Left lung (tissue), 10 donors: Measurements from ENCODE around the gene IARS2. TPM values are rescaled to one million over a fixed set of nuclear protein-coding genes. Genes with fewer than 3 reads are reported as not detected.
"Not testable (repeated sequence)": the region's sequence is repeated elsewhere in the genome, so short reads cannot be mapped to it uniquely, and the experiment has no call there.

Source experiments
- ATAC-seq: fragments of 200-7000 bp; cut with Tn5 transposase; one replicate; pipeline ENCODE4 v1.9.1; 2020; ENCODE audit warnings: moderate library complexity
- DNase-seq, 4 donors: peaks; one replicate each; pipeline ENCODE4 v3.0.0-alpha.2; 2013 to 2020
- H3K27ac ChIP-seq, 2 donors: fragments of 200-600 bp; sonication (generic) in 1 of 2; one replicate each; pipeline versions ENCODE4 v1.5.0 to v1.8.0; 2020 to 2021
- H3K27me3 ChIP-seq, 2 donors: fragments of 200-600 bp; sonication (generic) in 1 of 2; one replicate each; pipeline versions ENCODE4 v1.5.0 to v1.8.0; 2020 to 2021
- H3K36me3 ChIP-seq, 2 donors: fragments of 200-600 bp; sonication (generic) in 1 of 2; one replicate each; pipeline versions ENCODE4 v1.5.0 to v1.8.0; 2020 to 2021
- H3K4me1 ChIP-seq, 2 donors: fragments of 200-600 bp; one replicate each; pipeline ENCODE4 v1.8.0; 2021
- H3K4me3 ChIP-seq, 2 donors: fragments of 200-600 bp; sonication (generic) in 1 of 2; one replicate each; pipeline versions ENCODE4 v1.5.0 to v1.8.0; 2020 to 2021; ENCODE audit warnings: mild to moderate bottlenecking in 1 of 2
- H3K9me3 ChIP-seq, 2 donors: fragments of 200-600 bp; sonication (generic) in 1 of 2; one replicate each; pipeline versions ENCODE4 v1.5.0 to v1.8.0; 2020 to 2021
- intact Hi-C, 2 donors: fragments of 100-400 bp; cut with DNase I; formaldehyde crosslinking; loops; one replicate each; pipeline versions ENCODE4 v1.11.2 to v1.14.2; 2022
- polyA plus RNA-seq, 6 donors: library from polyadenylated mRNA; unstranded; fragments of 120-200 nt; gene quantifications; one replicate each; pipeline ENCODE4 v1.2.1, GENCODE V29; 2013; ENCODE audit not compliant: insufficient read length in 6 of 6
- total RNA-seq, 2 donors: library from RNA; stranded (reverse); fragmentation: NEBNext Ultra II Directional; extraction: Animal tissue kit (Norgen Biotek cat#: 25700); gene quantifications; one replicate each; pipeline ENCODE4 v1.2.1, GENCODE V29; 2021
- TF ChIP-seq, protein P1 (sequence below), 2 donors: fragments of 200-600 bp; sonication (generic) in 1 of 2; IDR thresholded peaks; one replicate each; pipeline versions ENCODE4 v1.5.0 to v1.8.0; 2021; ENCODE audit warnings: antibody characterized with exemption in 2 of 2
- donor health status: DM: no; HTN: yes; CAD: no.
- donor health status: DM: no; HTN: no; CAD: no.

The IARS2 gene
- total and polyA plus RNA-seq, 8 donors: 60.3 to 86.3 (median 72.9) TPM

DNA sequence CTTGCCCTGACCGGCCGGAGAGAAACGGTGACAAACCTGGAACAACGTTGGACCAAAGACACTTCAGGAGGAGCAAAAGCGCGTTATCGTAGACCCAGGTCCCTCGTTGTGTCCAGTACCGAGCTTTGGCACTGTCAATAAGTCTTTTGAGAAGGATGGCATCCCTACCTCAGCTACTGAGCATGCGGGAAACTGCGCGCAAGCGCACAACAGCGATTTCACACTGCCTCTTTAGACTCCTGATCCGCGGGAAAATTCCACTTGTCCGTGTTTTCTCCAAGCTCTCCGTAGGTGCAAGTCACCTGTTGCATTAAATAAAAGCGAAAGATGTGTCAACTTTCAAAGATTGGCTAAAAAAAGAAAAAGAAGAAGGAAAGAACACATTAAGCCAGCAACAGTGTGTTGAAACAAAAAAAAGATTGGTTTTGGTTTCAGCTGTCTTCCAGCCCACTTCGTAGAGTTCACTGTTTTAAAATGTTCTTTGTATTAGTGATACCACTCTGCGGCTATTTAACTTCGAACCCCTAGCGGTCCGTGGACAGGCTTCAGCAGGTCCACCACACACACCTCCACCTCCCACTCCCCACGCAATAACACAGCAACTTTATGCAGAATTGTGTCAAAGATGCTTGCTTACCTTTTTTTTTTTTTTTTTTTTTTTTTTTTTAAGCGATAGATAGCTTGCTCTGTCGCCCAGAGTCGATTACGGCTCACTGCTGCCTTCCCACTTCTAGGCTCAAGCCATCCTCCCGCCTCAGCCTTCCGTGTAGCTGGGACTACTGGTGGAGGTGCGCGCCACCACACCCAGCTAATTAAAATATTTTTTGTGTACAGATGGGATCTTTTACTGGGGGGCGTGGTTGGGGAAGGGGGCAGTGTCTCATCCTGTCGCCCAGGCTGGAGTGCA lies 4.0 kb upstream of the IARS2 start, which contains the start of gene BPNT1:
Gene BPNT1 (minus strand): TSS at position 139 of the 907 bp plus-strand sequence. CDS start 9,942 bp downstream, outside the sequence.
- Histone ChIP-seq H3K4me1 (peaks cover 2 to 35% of the 10 kb centered on the region in 2 donors), H3K27ac (peak within 1 kb of the TSS; percentile 49 to 83), H3K9me3 (no peaks in the 10 kb centered on the region), H3K27me3 (no peaks in the 10 kb centered on the region), H3K4me3 (peak within 1 kb of the TSS; percentile 38 to 60), H3K36me3 (no peaks in the 10 kb centered on the region)
- ATAC-seq: peak; percentile 88
- intact Hi-C loops: no loop called here
- DNase-seq: peak; percentile 88 to 96 (median 96)
- TF ChIP-seq, protein P1, sequence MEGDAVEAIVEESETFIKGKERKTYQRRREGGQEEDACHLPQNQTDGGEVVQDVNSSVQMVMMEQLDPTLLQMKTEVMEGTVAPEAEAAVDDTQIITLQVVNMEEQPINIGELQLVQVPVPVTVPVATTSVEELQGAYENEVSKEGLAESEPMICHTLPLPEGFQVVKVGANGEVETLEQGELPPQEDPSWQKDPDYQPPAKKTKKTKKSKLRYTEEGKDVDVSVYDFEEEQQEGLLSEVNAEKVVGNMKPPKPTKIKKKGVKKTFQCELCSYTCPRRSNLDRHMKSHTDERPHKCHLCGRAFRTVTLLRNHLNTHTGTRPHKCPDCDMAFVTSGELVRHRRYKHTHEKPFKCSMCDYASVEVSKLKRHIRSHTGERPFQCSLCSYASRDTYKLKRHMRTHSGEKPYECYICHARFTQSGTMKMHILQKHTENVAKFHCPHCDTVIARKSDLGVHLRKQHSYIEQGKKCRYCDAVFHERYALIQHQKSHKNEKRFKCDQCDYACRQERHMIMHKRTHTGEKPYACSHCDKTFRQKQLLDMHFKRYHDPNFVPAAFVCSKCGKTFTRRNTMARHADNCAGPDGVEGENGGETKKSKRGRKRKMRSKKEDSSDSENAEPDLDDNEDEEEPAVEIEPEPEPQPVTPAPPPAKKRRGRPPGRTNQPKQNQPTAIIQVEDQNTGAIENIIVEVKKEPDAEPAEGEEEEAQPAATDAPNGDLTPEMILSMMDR (IDR thresholded peaks at IDR 0.05): no peak

DNA sequence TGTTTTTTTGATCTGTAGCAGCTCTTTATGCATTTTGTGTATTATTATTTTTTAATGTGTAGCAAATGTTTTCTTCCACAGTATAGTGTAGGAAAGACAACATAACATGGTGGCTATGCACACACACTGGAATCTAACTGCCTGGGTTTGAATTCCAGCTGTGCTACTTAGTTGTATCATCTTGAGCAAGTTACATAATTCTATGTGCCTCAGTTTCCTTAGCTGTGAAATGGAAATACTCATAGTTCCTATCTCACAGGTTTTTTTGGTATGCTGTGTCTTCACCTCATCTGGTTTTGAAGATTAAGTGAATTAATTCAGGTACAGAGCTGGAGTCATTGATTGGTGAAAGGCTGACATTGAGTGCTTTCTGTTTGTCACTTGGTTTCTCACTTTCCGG lies 1.2 kb upstream of the IARS2 start:
- H3K9me3 ChIP-seq: no peaks in the 10 kb centered on the region
- H3K4me1 ChIP-seq: peaks cover 9 to 47% of the 10 kb centered on the region in 2 donors
- H3K36me3 ChIP-seq: peaks cover 0 to 15% of the 10 kb centered on the region in 2 donors
- ATAC-seq: no peak
- no peak overlapping the region for H3K4me3 ChIP-seq
- TF ChIP-seq, protein P1 (IDR thresholded peaks at IDR 0.05): no peak
- intact Hi-C loops: no loop called here
- no peak for DNase-seq
- no peaks in the 10 kb centered on the region for H3K27me3 ChIP-seq
- H3K27ac ChIP-seq: no peak overlapping the region

DNA sequence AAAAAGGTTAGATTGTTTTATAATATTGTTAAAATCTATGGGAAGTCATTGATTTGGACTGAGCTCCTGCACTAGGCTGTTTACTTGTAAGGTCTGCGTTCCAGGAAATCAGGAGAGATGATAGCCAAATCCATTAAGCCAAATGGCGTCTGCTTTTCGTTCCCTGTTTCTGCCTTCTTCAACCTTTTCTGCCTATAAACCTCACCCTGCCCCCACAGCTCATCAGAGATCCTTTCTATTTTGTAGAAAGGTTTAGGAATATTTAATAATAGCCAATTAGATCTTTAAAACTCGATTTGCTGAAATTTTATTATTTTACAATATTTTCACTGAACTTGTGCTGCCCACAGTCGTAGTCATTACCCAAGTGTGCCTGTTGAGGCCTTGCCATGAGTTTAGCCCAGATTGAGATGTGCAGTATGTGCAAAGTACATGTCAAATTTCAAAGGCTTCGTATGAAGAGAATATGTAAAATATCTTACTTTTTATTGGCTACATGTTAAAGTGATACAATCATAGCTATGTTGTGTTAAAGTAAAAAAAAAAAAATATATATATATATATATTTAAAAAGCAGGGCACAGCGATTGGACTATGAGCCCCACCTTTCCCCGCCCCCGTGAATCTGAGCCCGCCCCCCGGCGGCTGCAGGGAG lies 444 bp upstream of the IARS2 start:
- H3K4me3 ChIP-seq: peak overlapping the region; percentile 84 to 98
- H3K27me3 ChIP-seq: no peaks in the 10 kb centered on the region
- H3K9me3 ChIP-seq: no peaks in the 10 kb centered on the region
- DNase-seq: peak in 1 of 4 donors; percentile 1
- H3K4me1 ChIP-seq: peaks cover 9 to 43% of the 10 kb centered on the region in 2 donors
- ATAC-seq: no peak
- peaks cover 0 to 22% of the 10 kb centered on the region in 2 donors for H3K36me3 ChIP-seq
- intact Hi-C loops: no loop called here
- H3K27ac ChIP-seq: peak overlapping the region in 1 of 2 donors; percentile 86
- TF ChIP-seq, protein P1 (IDR thresholded peaks at IDR 0.05): no peak

DNA sequence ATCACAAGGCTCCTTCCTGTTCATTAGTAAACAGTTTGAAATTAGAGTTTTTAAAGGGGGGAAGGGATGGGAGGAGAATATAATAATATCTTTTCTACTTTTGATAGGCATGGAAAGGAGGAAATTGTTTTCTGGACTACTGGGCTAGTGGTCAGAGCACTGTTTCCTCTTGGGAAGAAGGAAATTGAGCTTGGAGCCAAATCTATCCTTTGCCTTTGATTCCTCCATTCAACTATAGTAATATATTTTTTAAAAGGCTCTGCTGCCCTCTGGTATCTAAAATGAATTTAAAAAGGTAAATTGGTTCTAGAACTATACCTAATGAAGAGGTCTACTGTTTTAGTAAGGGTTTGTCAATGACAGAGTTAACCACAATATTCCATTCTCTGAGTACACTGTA lies 5.9 kb downstream of the IARS2 start:
- intact Hi-C loops: no loop called here
- TF ChIP-seq, protein P1 (IDR thresholded peaks at IDR 0.05): no peak
- DNase-seq (no peak), ATAC-seq (no peak)
- H3K27me3 ChIP-seq: no peaks in the 10 kb centered on the region
- no peak overlapping the region for H3K27ac ChIP-seq
- peaks cover 0 to 76% of the 10 kb centered on the region in 2 donors for H3K36me3 ChIP-seq
- H3K4me3 ChIP-seq: no peak overlapping the region
- H3K4me1 ChIP-seq: peaks cover 7 to 18% of the 10 kb centered on the region in 2 donors
- no peaks in the 10 kb centered on the region for H3K9me3 ChIP-seq

DNA sequence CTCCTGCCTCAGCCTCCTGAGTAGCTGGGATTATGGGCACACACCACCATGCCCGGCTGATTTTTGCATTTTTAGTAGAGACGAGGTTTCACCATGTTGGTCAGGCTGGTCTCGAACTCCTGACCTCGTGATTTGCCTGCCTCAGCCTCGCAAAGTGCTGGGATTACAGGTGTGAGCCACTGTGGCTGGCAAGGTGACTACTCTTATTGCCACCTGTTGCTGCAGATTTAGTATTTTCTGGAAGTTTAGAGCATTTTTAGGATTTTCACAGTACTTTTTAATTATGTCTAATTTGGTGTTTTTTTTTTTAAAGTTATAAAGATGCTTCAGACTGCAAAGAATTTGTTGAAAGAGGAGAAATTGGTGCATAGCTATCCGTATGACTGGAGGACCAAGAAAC lies 16.5 kb downstream of the IARS2 start:
- H3K9me3 ChIP-seq, ATAC-seq, H3K4me3 ChIP-seq, H3K27me3 ChIP-seq, H3K27ac ChIP-seq, intact Hi-C loops, H3K4me1 ChIP-seq, DNase-seq: not testable (repeated sequence)
- peaks cover 0 to 94% of the 10 kb centered on the region in 2 donors for H3K36me3 ChIP-seq

DNA sequence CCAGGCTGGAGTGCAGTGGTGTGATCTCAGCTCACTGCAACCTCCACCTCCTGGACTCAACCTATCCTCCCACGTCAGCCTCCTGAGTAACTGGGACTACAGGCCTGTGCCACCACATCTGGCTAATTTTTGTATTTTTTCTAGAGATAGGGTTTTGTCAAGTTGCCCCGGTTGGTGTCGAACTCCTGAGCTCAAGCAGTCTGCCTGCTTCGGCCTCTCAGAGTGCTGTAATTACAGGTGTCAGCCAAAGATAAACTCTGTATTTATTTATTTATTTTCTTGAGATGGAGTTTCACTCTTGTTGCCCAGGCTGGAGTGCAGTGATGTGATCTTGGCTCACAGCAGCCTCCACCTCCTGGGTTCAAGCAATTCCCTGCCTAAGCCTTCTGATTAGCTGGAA lies 18.7 kb downstream of the IARS2 start:
- H3K4me3 ChIP-seq, ATAC-seq, DNase-seq, H3K27ac ChIP-seq, H3K9me3 ChIP-seq, intact Hi-C loops, H3K4me1 ChIP-seq, H3K27me3 ChIP-seq: not testable (repeated sequence)
- peaks cover 0 to 94% of the 10 kb centered on the region in 2 donors for H3K36me3 ChIP-seq
